Sigmoid colon (tissue), 3 donors: Measurements from ENCODE around the gene TPO.

Source experiments
- POLR2A ChIP-seq, 2 donors: fragments of 450-650 bp; IDR thresholded peaks; one replicate each; pipeline ENCODE4 v1.6.1; 2016; ENCODE audit warnings: antibody characterized with exemption in 2 of 2, mild to moderate bottlenecking in 2 of 2, moderate library complexity in 2 of 2
- TF ChIP-seq, protein P1 (sequence below), 4 experiments: fragments of 450-650 bp in 3 of 4; fragments of 200-600 bp in 1 of 4; IDR thresholded peaks; one replicate each; pipeline ENCODE4 v1.5.1; 2016 to 2019; ENCODE audit warnings: antibody characterized with exemption in 4 of 4, mild to moderate bottlenecking in 3 of 4, moderate library complexity in 2 of 4

DNA sequence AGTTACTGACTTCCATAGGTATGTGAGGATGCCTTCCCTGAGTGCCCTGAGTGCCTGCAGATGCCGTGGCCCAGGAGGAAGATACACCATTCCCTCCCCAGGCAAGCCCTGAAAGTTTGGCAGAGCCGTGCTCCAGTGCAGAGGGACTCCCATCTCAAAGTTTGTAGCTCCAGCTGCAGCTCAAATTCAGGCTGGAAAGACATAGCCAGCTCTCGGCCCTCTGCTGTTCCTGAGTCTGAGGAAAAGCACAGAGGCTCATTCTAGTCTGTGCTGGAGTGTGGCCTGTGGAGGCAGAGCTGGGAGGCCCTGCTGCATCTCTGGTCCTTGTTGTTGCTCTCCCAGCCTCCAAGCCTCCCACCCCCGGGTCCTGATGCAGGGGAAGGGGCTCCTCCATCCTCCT, 15.9 kb upstream of the TPO start:
- TF ChIP-seq, protein P1, sequence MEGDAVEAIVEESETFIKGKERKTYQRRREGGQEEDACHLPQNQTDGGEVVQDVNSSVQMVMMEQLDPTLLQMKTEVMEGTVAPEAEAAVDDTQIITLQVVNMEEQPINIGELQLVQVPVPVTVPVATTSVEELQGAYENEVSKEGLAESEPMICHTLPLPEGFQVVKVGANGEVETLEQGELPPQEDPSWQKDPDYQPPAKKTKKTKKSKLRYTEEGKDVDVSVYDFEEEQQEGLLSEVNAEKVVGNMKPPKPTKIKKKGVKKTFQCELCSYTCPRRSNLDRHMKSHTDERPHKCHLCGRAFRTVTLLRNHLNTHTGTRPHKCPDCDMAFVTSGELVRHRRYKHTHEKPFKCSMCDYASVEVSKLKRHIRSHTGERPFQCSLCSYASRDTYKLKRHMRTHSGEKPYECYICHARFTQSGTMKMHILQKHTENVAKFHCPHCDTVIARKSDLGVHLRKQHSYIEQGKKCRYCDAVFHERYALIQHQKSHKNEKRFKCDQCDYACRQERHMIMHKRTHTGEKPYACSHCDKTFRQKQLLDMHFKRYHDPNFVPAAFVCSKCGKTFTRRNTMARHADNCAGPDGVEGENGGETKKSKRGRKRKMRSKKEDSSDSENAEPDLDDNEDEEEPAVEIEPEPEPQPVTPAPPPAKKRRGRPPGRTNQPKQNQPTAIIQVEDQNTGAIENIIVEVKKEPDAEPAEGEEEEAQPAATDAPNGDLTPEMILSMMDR (IDR thresholded peaks at IDR 0.05), result no peak
- no peak for TF ChIP-seq POLR2A (IDR thresholded peaks at IDR 0.05)
